Breast epithelium (tissue), 4 donors: ENCODE data around the gene MT1HL1. TPM values are rescaled to one million over a fixed set of nuclear protein-coding genes. Genes with fewer than 3 reads are reported as not detected.

Experiments
- DNase-seq, 2 donors: peaks; one replicate each; pipeline ENCODE4 v3.0.0-alpha.2; 2019; ENCODE audit warnings: low spot score in 2 of 2
- H3K27ac ChIP-seq, 2 donors: fragments of 200-600 bp; sonication (generic) in 1 of 2; one replicate each; pipeline ENCODE4 v1.5.1; 2016 to 2019; ENCODE audit warnings: mild to moderate bottlenecking in 1 of 2
- H3K27me3 ChIP-seq, 2 donors: fragments of 200-600 bp; sonication (generic) in 1 of 2; one replicate each; pipeline versions ENCODE4 v1.5.1 to v1.6.0; 2017 to 2019; ENCODE audit warnings: control low read depth in 1 of 2, mild to moderate bottlenecking in 1 of 2
- H3K36me3 ChIP-seq: fragments of 200-600 bp; one replicate; pipeline ENCODE4 v1.5.1; 2019
- H3K4me1 ChIP-seq, 2 donors: fragments of 200-600 bp; sonication (generic); one replicate each; pipeline ENCODE4 v1.5.1; 2016 to 2019; ENCODE audit warnings: control low read depth in 1 of 2
- H3K4me3 ChIP-seq, 3 donors: fragments of 200-600 bp; sonication (generic); 1 replicate in 2 of 3; 2 replicates in 1 of 3; pipeline ENCODE4 v1.5.1; 2016 to 2019; ENCODE audit warnings: mild to moderate bottlenecking in 3 of 3, moderate library complexity in 2 of 3
- H3K9me3 ChIP-seq, 2 donors: fragments of 200-600 bp; sonication (generic) in 1 of 2; one replicate each; pipeline ENCODE4 v1.5.1; 2016 to 2019; ENCODE audit warnings: control low read depth in 1 of 2
- POLR2A ChIP-seq: fragments of 450-650 bp; IDR thresholded peaks from one replicate; pipeline ENCODE4 v1.6.1; 2016; ENCODE audit warnings: antibody characterized with exemption, mild to moderate bottlenecking, moderate library complexity
- POLR2AphosphoS5 ChIP-seq, 3 donors: sonication (generic); formaldehyde crosslinking; IDR thresholded peaks; one replicate each; pipeline ENCODE4 v1.6.1; 2017; ENCODE audit warnings: antibody characterized with exemption in 3 of 3
- intact Hi-C: fragments of 100-400 bp; cut with DNase I; formaldehyde crosslinking; loops from one replicate; pipeline ENCODE4 v1.15.1; 2023; ENCODE audit warnings: low total_unique reads
- total RNA-seq, 3 donors: library from RNA; depleted of rRNA; stranded (reverse); fragments of >200 nt; gene quantifications; one replicate each; pipeline ENCODE4 v1.1.0, GENCODE V29; 2016
- TF ChIP-seq, protein P1 (sequence below), 3 donors: fragments of 450-650 bp; IDR thresholded peaks; one replicate each; pipeline ENCODE4 v1.5.1; 2016 to 2017; ENCODE audit warnings: antibody characterized with exemption in 3 of 3, mild to moderate bottlenecking in 3 of 3, moderate library complexity in 3 of 3

MT1HL1 gene
- not detected for total RNA-seq

DNA sequence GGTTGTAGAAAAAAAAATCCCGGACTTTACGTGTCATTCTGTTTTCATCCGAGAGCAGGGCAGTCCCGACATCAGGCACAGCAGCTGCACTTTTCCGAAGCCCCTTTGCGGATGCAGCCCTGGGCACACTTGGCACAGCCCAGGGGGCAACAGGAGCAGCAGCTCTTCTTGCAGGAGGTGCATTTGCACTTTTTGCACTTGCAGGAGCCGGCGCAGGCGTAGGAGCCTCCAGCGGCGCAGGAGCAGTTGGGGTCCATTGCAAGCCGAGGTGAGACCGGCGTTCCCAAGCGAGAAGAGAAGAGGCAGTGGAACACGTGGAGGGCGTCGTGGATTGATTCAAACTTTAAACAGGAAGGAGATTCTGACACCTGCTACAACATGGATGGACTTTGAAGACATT, at the start of gene MT1HL1:
Gene MT1HL1, minus strand, starts transcription at position 326 of the 400 bp plus-strand sequence. Its CDS starts 69 bp downstream, at position 257.
- H3K27me3 ChIP-seq, result no peaks in the 10 kb centered on the region
- TF ChIP-seq POLR2AphosphoS5 (IDR thresholded peaks at IDR 0.05) (no peak), POLR2A (no peak)
- TF ChIP-seq, protein P1, sequence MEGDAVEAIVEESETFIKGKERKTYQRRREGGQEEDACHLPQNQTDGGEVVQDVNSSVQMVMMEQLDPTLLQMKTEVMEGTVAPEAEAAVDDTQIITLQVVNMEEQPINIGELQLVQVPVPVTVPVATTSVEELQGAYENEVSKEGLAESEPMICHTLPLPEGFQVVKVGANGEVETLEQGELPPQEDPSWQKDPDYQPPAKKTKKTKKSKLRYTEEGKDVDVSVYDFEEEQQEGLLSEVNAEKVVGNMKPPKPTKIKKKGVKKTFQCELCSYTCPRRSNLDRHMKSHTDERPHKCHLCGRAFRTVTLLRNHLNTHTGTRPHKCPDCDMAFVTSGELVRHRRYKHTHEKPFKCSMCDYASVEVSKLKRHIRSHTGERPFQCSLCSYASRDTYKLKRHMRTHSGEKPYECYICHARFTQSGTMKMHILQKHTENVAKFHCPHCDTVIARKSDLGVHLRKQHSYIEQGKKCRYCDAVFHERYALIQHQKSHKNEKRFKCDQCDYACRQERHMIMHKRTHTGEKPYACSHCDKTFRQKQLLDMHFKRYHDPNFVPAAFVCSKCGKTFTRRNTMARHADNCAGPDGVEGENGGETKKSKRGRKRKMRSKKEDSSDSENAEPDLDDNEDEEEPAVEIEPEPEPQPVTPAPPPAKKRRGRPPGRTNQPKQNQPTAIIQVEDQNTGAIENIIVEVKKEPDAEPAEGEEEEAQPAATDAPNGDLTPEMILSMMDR (IDR thresholded peaks at IDR 0.05), result no peak
- no peak for DNase-seq
- H3K9me3 ChIP-seq, result no peaks in the 10 kb centered on the region
- intact Hi-C loops, result no loop called here
- no peak within 1 kb of the TSS for H3K4me3 ChIP-seq
- no peak within 1 kb of the TSS for H3K27ac ChIP-seq
- no peaks in the 10 kb centered on the region for H3K36me3 ChIP-seq
- H3K4me1 ChIP-seq, result no peaks in the 10 kb centered on the region

DNA sequence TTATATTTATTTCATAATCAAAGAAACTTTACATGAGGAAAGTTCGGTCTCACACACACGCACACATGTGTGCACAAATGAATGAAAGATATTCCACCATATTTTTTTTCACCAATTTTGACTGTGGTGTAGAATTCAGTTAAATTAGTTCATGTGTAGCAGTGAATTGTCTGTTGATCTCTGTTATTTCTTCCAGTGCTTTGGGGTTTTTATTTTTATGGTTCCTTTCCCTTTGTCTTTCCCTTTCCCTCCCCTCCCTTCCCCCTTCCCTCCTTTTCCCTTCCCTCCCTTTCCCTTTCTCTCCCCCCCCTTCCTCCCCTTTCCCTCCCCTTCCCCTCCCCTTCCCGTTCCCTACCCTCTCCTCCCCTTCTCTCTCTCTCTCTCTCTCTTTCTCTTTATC, 46.7 kb upstream of the MT1HL1 start:
- H3K4me3 ChIP-seq, result no peak overlapping the region
- TF ChIP-seq POLR2A (no peak), POLR2AphosphoS5 (IDR thresholded peaks at IDR 0.05) (no peak)
- TF ChIP-seq, protein P1 (IDR thresholded peaks at IDR 0.05), result no peak
- DNase-seq, result no peak
- no peaks in the 10 kb centered on the region for H3K4me1 ChIP-seq
- H3K9me3 ChIP-seq, result no peaks in the 10 kb centered on the region
- peaks cover 0 to 21% of the 10 kb centered on the region in 2 donors for H3K27me3 ChIP-seq
- no peaks in the 10 kb centered on the region for H3K36me3 ChIP-seq
- H3K27ac ChIP-seq, result no peak overlapping the region
- intact Hi-C loops, result no loop called here

DNA sequence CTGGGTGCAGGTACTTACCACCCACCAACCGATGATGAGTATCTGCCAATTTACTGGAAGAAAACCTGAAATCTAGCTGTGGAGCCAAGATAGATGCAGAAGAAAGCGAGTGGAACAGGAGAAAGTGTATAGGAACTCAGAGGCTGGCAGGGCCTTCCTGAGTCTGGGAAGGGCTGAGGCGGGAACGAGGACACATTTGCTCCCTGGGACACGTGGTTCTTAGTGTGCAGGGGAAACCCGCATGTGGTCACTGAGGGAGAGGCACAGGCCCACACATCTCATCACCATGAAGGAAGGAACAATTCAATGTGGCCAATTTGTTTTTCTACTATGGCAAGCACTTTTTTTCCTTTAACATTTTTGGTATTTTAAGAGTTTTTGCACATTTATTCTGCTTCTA, 45.9 kb upstream of the MT1HL1 start:
- TF ChIP-seq POLR2AphosphoS5 (IDR thresholded peaks at IDR 0.05) (no peak), POLR2A (no peak)
- Histone ChIP-seq H3K9me3 (no peaks in the 10 kb centered on the region), H3K27ac (no peak overlapping the region), H3K27me3 (peaks cover 0 to 18% of the 10 kb centered on the region in 2 donors), H3K4me1 (no peaks in the 10 kb centered on the region), H3K36me3 (no peaks in the 10 kb centered on the region), H3K4me3 (no peak overlapping the region)
- intact Hi-C loops, result no loop called here
- DNase-seq, result no peak

DNA sequence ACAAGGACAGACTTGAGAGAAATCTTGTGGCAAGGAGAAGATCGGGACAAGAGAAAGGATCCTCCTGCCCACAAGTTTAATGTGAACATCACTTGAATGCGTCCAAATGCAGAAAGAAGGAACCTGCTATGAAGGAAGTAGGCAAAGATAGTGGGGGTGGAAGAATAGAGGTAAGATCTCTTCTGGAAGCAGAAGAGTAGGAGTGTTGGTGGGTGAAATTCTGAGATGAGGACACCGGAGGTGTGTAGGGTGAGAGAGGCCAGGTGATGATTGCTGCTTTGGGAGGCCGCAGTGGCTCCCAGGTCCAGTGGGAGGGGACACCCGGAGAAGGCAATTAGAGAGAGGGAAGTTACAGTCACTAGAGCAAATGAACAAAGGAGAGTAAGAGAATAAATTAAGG, 44.6 kb upstream of the MT1HL1 start:
- no peaks in the 10 kb centered on the region for H3K4me1 ChIP-seq
- H3K27ac ChIP-seq, result no peak overlapping the region
- no peak for DNase-seq
- H3K27me3 ChIP-seq, result peaks cover 0 to 19% of the 10 kb centered on the region in 2 donors
- no peak overlapping the region for H3K4me3 ChIP-seq
- intact Hi-C loops, result no loop called here
- no peak for TF ChIP-seq POLR2A
- TF ChIP-seq, protein P1 (IDR thresholded peaks at IDR 0.05), result no peak
- no peak for TF ChIP-seq POLR2AphosphoS5 (IDR thresholded peaks at IDR 0.05)
- H3K9me3 ChIP-seq, result no peaks in the 10 kb centered on the region
- no peaks in the 10 kb centered on the region for H3K36me3 ChIP-seq

DNA sequence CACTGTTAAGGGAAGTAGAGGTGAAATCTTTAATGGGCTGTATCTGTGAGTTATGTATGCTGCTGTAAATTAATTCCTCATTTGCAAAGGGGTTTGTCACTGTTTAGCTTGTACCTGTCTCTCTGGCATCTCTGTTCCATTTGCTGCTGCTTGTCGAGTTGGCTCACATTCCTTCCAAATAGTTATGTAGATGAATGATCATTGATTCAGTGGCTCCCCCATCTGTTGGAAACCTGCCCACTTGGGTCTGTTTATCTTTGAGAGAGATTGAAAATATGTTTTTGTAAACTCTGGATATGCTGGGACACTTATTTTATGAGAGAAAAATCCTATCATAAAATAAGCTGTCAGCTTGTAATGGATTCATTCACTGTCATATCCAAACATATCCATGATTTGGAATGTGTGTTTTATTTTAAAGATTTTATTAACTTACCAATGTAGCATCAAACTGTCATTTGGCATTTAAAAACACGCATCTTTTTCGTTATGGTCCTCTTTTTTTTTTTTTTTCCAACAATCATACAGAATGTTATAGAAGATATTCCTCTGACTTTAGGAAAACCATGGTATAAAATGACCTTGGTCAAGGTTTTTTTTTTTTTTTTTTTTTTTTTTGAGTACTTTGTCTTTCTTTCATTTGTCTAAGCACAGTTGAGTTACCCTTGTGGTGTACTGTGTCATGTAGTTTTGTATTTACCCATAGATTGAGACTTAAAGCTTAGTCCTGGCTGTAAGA, 41.2 kb upstream of the MT1HL1 start:
- no peak overlapping the region for H3K27ac ChIP-seq
- intact Hi-C loops, result no loop called here
- H3K4me1 ChIP-seq, result peaks cover 0 to 12% of the 10 kb centered on the region in 2 donors
- DNase-seq, result no peak
- H3K9me3 ChIP-seq, result no peaks in the 10 kb centered on the region
- no peaks in the 10 kb centered on the region for H3K36me3 ChIP-seq
- H3K27me3 ChIP-seq, result peaks cover 0 to 45% of the 10 kb centered on the region in 2 donors
- no peak overlapping the region for H3K4me3 ChIP-seq
- no peak for TF ChIP-seq POLR2AphosphoS5 (IDR thresholded peaks at IDR 0.05)
- no peak for TF ChIP-seq POLR2A
- TF ChIP-seq, protein P1 (IDR thresholded peaks at IDR 0.05), result no peak
